KMS-11 (cell line): Measurements from ENCODE around the gene CD86.
"Not testable (repeated sequence)": the region's sequence is repeated elsewhere in the genome, so short reads cannot be mapped to it uniquely, and the experiment has no call there.

Experiments
- H2AFZ ChIP-seq: fragments of 200-600 bp; sonication (generic); 2 replicates; pipeline ENCODE4 v1.6.1; 2016; ENCODE audit warnings: antibody characterized with exemption, mixed run types, low read depth
- H3K27ac ChIP-seq: fragments of 200-600 bp; sonication (generic); 2 replicates; pipeline ENCODE4 v1.6.1; 2016; ENCODE audit warnings: mild to moderate bottlenecking, mixed run types
- H3K27me3 ChIP-seq: fragments of 200-600 bp; sonication (generic); 2 replicates; pipeline ENCODE4 v1.6.1; 2017; ENCODE audit warnings: mild to moderate bottlenecking, low read depth, mixed run types, moderate library complexity; ENCODE audit not compliant: insufficient read depth
- H3K36me3 ChIP-seq: fragments of 200-600 bp; sonication (generic); 2 replicates; pipeline ENCODE4 v1.6.1; 2017; ENCODE audit warnings: mild to moderate bottlenecking, mixed run types; ENCODE audit not compliant: insufficient read depth
- H3K4me1 ChIP-seq: fragments of 200-600 bp; sonication (generic); 2 replicates; pipeline ENCODE4 v1.6.1; 2016; ENCODE audit warnings: mild to moderate bottlenecking, low read depth, mixed run types; ENCODE audit not compliant: poor library complexity, severe bottlenecking
- H3K4me2 ChIP-seq: fragments of 200-600 bp; sonication (generic); 2 replicates; pipeline ENCODE4 v1.7.0; 2016; ENCODE audit warnings: mild to moderate bottlenecking, mixed run types
- H3K4me3 ChIP-seq: fragments of 200-600 bp; sonication (generic); IDR thresholded peaks from 2 replicates; pipeline ENCODE4 v1.6.1; 2017; ENCODE audit warnings: low read depth, low read length, mixed read lengths; ENCODE audit not compliant: insufficient read depth
- H3K79me2 ChIP-seq: fragments of 200-600 bp; sonication (generic); 2 replicates; pipeline ENCODE4 v1.6.1; 2016; ENCODE audit warnings: low read depth, mixed run types; ENCODE audit not compliant: insufficient read depth
- H3K9ac ChIP-seq: fragments of 200-600 bp; sonication (generic); 2 replicates; pipeline ENCODE4 v1.6.1; 2016; ENCODE audit warnings: mild to moderate bottlenecking, mixed run types
- H4K20me1 ChIP-seq: fragments of 200-600 bp; sonication (generic); 2 replicates; pipeline ENCODE4 v1.6.1; 2016; ENCODE audit warnings: mild to moderate bottlenecking, mixed run types; ENCODE audit not compliant: insufficient read depth
- CTCF ChIP-seq: fragments of 200-600 bp; sonication (generic); conservative IDR thresholded peaks from 2 replicates; pipeline ENCODE4 v1.6.1; 2017; ENCODE audit warnings: low read depth, mild to moderate bottlenecking, antibody characterized with exemption, low read length, moderate library complexity, mixed read lengths

The CD86 gene

GRCh38 chr3:122132949-122133540 is 77.9 kb downstream of the CD86 start:
- Histone ChIP-seq H3K9ac (no peak overlapping the region), H3K27ac (no peak overlapping the region), H3K4me1 (no peaks in the 10 kb centered on the region), H3K79me2 (no peaks in the 10 kb centered on the region), H3K4me3 (no peak overlapping the region), H3K4me2 (no peak overlapping the region), H3K27me3 (no peaks in the 10 kb centered on the region), H4K20me1 (no peaks in the 10 kb centered on the region), H2AFZ (no peak overlapping the region), H3K36me3 (no peaks in the 10 kb centered on the region)
- no peak for TF ChIP-seq CTCF

GRCh38 chr3:122146466-122146865 is 91.3 kb downstream of the CD86 start:
- H3K79me2 ChIP-seq, result no peaks in the 10 kb centered on the region
- no peaks in the 10 kb centered on the region for H3K36me3 ChIP-seq
- H2AFZ ChIP-seq, result peak overlapping the region; percentile 14; the same call in 1 of the 2 replicates
- H3K4me3 ChIP-seq, result no peak overlapping the region
- H3K27me3 ChIP-seq, result no peaks in the 10 kb centered on the region
- peak overlapping the region; percentile 62 for H3K27ac ChIP-seq
- no peaks in the 10 kb centered on the region for H4K20me1 ChIP-seq
- peaks cover 41% of the 10 kb centered on the region for H3K4me1 ChIP-seq
- H3K9ac ChIP-seq, result no peak overlapping the region; the same call in 1 of the 2 replicates
- peak overlapping the region; percentile 18; the same call in 1 of the 2 replicates for H3K4me2 ChIP-seq
- TF ChIP-seq CTCF, result no peak

- no peaks in the 10 kb centered on the region for H3K27me3 ChIP-seq
- peaks cover 41% of the 10 kb centered on the region for H3K4me1 ChIP-seq
- peak overlapping the region; percentile 5; the same call in 1 of the 2 replicates for H3K27ac ChIP-seq
- H3K4me3 ChIP-seq, result no peak overlapping the region
- TF ChIP-seq CTCF, result no peak
- no peaks in the 10 kb centered on the region for H4K20me1 ChIP-seq
- H3K36me3 ChIP-seq, result no peaks in the 10 kb centered on the region
- no peak overlapping the region for H3K9ac ChIP-seq
- H3K4me2 ChIP-seq, result 0 out of 2 replicates have a peak overlapping the region, but pooled peaks have one; percentile 19
- H3K79me2 ChIP-seq, result no peaks in the 10 kb centered on the region
- H2AFZ ChIP-seq, result no peak overlapping the region
Measured at GRCh38 chr3:122148941-122149627, 93.9 kb downstream of the CD86 start.

- Histone ChIP-seq H3K4me2 (no peak overlapping the region), H3K4me1 (peaks cover 36% of the 10 kb centered on the region), H3K36me3 (no peaks in the 10 kb centered on the region), H3K27ac (no peak overlapping the region), H4K20me1 (no peaks in the 10 kb centered on the region), H2AFZ (no peak overlapping the region), H3K4me3 (no peak overlapping the region), H3K27me3 (no peaks in the 10 kb centered on the region), H3K79me2 (no peaks in the 10 kb centered on the region), H3K9ac (no peak overlapping the region)
- no peak for TF ChIP-seq CTCF
Measured at GRCh38 chr3:122151480-122151879, 96.3 kb downstream of the CD86 start.

GRCh38 chr3:122164983-122165382 is 109.8 kb downstream of the CD86 start:
- not testable (repeated sequence) for H3K4me3 ChIP-seq, H3K27me3 ChIP-seq, H3K4me1 ChIP-seq, H3K36me3 ChIP-seq, H3K27ac ChIP-seq, H3K79me2 ChIP-seq, H2AFZ ChIP-seq, H4K20me1 ChIP-seq, H3K4me2 ChIP-seq, H3K9ac ChIP-seq
